AG20443 (cell line): Measurements from ENCODE around the gene PFDN6.
"Not testable (repeated sequence)": the region's sequence is repeated elsewhere in the genome, so short reads cannot be mapped to it uniquely, and the experiment has no call there.

ENCODE experiments used
- DNase-seq: peaks from one replicate; pipeline ENCODE4 v3.0.0; 2012; ENCODE audit warnings: low spot score, mixed read lengths

PFDN6 gene

DNA sequence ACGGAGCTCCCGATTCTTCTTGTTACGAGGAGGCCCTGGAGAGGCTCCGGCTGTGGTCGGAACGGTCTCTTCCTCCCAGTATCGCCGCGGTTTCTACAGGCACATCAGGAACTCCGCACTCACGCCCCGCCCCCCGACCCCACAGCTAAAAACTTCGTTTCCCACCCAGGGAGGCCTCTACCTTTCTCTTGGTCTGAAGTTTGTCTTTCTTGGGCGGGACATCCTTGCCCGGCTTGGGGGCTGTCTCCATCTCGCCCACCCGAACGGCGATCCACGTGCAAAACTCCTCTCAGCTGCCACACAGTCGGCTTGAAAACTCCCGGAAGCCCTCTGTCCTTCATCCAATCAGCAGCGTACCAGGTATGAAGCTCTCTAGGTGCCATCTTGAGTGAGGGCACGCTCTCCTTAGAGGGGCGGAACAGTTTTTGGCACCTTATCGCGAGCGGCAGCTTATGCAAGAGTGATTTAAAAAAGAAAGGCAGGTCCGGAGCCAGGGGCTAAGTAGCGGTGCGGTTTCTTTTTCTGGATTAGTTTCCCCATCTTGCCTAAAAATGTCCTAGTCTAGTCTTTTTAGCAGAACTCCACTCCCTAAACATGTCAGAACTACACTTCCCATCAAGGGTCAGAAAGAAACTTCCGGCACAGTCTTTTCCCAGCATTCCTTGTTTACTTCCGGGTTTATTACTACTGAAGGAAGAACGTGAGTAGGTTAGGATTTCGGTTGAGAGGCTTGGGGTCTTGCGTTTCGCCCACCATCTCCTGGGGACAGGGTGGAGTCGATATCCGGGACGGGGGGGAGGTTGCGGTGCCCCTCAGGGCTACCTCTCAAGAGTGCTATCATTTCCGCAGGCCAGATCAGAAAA is at the start of gene PFDN6, which contains the start of gene WDR46:
PFDN6 (plus strand) TSS at position 681 of the 863 bp plus-strand sequence. CDS start 256 bp downstream, outside the sequence.
WDR46 (minus strand) TSS at position 319 of the 863 bp plus-strand sequence; CDS start at position 250, 69 bp downstream.
- peak; percentile 93 for DNase-seq

DNA sequence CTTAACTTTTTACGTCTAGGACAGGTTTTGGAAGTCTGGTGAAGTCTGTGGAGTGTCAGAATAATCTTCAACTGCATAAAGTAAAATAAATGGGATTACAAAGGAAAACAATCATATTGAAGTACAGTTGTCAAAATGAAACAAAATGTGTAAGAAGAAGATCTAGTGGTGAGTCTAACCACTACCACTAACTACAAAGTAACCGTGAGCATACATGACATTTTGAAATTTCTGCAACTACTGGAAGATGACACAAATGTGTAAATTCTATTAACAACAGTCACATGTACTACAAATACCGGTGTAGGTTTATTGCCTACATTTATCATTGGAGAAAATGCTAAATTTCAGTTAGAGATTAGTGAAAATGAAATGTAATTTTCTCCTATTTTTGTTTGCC is 47.4 kb upstream of the PFDN6 start:
- no peak for DNase-seq

DNA sequence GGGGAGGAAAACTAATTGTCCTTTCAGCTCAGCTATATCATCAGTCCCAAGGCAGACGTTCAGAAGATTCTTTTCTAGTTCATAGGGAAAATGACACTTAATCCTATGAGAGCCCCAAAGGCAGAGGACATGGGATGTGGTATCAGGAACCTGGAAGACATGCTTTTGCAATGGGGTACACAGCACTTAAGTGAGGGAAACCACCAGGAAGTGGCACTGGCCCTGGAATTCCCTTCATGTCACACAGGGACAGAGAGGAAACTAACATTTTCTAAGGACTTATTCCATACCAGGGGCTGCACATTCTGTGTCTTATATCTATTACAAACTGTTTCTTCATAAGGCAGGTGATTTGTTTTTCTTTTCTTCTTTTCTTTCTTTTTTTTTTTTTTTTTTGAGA is 45.9 kb upstream of the PFDN6 start:
- no peak for DNase-seq

DNA sequence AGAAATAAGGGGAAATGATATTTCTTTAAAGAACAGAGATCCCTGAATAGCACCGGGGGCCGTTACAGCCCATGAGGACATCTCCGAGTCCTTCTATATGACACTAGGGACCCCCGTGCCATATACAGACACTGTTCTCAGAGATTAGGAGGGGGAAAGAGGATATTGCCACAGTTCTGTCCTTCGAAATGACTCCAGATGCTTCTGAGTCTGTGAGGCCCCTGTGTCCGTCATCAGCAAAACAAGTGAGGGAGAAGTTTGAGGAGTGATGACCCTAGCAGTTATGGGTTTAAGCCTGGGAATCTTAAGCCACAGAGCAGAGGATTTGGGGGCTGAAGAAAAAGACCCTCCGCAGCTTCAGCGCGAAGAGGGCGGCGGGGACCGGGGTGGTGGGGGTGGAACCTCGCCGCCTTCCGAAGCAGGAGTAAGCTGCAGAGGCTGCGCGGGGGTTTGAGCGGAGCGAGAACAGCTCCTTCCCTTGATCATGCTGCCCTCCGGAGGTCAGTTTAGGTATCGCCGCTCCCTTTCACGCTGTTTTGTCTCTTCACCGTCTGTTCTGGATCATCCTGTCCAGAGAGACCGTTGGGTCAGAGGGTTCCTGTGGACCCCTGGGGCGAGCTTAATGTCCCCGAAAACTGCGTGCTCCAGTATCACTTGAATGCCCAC is 41.3 kb upstream of the PFDN6 start:
- peak; percentile 83 for DNase-seq

DNA sequence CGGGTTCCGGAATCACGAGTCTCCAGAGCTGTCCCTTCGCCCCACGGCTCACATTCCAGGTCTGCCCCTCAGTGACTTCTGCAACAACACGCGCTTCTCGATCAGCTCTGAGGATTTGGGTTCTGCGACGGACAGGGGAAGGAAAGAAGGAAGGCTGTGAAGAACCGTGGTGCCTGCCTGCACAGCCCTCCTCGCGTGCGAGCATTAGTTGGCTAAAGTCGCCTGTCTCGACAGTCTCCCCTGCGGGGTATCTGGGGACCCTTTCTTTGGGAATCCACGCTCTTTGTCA is 40.8 kb upstream of the PFDN6 start:
- DNase-seq: no peak

DNA sequence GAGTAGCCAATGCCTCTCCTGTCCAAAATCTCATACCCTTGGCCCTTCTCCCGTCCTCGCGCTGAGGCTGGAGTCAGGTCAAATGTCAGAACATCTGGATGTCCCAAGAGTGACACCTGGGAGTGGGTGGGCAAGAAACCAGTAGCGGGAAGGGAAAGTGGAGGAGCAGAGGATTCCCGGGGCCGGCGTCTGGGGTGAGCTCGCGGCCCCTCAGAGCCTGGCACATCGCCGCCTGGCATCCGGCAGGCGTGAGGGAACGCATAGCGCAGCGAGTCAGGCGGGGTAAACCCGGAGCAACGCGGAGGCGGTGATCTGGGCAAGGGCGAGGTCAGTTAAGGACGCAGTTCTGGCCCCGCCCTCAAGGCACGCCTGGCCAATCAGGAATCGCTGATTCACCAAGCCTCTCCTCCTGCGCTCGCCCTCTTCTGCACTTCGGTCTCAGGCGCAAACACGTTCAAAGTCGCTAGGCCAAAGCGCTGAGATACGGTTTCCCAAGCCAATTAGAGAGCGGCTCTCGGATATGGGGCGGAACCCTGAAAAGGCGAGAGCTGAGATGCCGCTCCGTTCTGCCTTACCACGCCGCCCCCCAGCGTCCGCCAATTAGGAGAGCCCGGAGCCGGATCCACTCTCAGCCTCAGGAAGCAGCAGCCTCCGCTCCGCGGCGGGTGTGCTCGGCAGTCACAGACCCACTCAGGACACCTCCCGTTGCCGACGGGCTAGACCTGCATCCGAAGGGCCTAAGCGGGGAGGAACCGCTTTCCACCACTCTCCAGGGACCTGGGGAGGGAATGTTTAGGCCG is 40.3 kb upstream of the PFDN6 start:
- DNase-seq: peak; percentile 95

DNA sequence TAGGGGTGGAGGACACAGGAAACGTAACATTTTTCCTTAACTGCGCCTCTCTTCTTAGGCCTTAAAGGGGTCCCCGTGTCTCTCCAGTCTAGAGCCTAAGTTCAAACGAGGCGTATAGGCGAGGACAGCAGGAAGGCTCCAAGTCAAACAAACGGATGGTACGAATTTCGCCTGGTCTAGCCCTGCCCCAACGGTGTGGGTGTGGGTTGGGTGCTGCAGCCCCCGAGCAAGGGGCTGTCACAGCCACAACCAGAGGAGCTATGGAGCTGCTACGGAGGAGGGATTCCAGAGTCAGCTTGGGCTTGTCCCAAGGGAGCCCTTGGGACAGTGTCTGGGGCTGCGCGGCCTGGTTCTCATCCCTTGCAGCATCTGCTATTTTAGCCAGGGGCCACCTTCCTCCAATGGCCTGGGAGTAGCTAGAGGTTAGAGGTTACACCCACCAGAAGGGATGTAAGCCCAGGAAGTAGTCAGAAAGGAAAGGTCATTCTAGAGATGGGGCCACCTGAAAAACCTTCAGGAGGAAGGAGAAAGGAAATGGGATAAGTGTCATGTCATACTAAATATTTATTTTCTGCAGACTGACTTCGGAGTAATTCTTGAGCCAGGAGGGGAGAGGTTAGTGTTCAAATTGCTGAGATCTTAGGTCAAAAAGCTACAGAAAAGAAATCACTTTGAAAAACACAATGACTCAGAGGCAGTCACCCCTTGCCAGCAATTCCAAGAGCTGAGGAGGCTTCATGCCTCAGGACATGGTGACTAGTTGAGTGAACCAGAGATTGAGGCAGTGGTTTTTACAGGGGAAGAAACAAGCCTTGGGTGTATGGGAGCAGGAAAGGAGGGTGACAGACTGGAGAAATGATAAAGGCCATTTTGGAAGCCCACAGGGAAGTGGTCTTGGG is 39.4 kb upstream of the PFDN6 start:
- peak; percentile 69 for DNase-seq

DNA sequence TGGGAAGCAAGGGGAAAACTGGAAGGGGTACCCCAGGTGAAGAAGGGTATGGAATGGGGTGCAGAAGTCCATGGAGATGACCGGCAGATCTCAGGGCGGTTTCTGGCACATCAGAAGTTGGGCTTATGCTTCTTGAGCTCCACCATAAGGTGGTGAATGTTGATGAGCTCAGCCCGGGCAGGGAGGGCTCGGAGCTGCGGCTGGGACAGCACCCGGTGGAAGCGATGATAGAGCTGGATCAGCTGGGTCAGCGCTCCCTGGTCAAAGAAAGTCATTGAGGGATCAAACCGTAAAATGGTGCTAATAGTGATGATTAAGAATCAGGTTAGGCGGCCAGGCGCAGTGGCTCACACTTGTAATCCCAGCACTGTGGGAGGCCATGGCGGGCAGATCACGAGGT is 38.7 kb upstream of the PFDN6 start:
- no peak for DNase-seq

DNA sequence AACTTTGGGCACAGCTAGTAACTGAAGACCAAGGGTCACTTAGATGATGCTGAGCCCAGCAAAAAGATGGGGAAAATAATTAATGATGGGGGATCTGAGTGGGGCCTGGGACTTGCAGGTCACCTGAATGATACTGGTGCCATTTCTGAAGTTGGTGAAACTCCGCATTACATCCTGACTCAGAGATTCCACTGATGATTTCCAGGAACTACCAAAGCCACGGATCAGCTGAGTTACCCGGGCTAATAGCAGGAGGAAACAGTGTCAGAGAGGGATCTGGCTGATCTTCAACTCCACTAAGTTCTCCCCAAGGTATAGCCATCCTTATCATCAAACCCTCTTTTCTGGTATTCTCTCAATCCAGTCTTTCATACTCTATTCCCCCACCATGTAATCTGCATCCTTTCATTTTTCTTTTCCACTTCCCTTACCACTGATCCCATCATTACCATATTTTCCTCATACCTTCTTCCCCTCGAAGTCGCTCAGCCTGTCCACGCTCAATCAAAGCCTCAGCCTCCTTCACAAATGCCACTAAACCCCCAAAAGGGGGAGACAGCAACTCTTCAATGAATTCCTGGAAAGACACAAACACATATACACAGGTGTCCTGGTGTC is 37.9 kb upstream of the PFDN6 start:
- DNase-seq: no peak

DNA sequence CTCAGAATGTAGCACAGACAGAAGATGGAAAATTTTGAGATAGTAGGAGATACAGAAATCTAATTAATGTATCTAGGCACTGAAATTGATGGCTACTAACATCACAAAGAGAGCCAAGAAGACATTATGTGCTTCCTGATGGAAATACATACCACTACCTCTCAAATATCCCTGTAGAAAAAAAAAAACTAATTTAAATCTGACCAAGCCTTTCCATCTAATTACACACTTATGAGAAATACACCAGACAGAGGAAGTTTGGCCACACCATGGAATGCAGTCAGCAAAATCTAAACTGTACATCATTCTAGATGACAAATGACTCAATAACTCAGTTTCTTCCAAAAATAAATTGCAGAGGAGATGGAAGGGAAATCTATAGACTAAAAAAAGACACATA is 36.6 kb upstream of the PFDN6 start:
- DNase-seq: no peak

DNA sequence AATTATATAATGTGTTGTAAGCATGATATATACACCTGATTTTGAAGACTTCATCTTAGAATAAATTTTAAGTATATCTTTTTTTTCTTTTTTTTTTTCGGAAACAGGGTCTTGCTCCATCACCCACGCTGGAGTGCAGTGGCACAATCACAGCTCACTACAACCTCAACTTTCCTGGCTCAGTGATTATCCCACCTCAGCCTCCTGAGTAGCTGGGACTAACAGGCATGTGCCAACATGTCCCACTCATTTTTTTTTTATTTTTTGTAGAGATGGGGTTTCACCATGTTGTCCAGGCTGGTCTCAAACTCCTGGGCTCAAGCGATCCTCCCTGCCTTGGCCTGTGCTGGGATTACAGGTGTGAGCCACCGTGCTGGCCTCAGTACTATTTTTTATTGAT is 34.8 kb upstream of the PFDN6 start:
- DNase-seq: no peak

DNA sequence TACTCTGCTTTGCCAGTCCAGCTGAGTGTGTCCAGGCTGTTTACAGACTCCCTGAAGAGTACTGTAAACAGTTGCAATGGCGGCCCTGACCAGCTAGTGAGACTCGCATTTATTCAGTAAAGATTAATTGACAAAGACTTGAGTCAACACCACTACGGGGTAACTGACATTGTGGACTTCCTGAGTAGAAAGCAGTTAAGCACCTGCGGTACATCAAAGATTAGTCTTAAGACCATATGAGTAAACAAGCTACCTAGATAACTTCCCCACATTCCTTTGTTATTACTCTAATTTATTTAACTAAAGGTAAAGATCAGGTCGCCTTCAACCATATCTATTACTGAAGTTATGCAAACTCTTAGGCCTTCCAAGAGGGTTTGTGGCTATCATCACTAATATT is 30.4 kb upstream of the PFDN6 start:
- no peak for DNase-seq

DNA sequence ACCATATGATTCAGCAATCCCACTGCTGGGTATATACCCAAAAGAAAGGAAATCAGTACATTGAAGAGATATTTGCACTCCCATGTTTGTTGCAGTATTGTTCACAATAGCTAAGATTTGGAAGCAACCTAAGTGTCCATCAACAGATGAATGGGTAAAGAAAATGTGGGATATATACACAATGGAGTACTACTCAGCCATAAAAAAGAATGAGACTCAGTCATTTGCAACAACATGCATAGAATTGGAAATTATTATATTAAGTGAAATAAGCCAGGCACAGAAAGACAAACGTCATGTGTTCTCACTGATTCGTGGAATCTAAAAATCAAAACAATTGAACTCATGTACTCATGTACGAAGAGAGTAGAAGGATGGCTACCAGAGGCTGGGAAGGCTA is 26.9 kb upstream of the PFDN6 start:
- DNase-seq: not testable (repeated sequence)

DNA sequence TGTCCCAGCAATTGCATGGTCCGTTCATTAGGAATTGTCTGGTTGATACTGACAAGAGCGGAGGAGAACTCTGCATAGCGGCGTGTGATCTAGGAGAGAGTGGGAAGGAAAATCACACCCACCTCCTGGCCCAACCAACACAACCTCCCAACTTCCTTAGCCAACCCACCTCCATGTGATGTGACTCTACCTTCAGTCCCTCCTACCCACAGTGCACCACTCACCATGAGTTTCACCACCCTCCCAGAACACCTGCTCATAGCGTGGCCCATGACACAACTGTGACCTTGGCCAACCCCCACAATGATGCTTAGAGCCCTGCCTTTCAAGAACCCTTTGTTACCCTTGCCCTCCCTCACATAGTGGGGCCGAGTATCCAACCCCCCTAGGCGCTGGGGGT is 25.4 kb upstream of the PFDN6 start:
- no peak for DNase-seq

DNA sequence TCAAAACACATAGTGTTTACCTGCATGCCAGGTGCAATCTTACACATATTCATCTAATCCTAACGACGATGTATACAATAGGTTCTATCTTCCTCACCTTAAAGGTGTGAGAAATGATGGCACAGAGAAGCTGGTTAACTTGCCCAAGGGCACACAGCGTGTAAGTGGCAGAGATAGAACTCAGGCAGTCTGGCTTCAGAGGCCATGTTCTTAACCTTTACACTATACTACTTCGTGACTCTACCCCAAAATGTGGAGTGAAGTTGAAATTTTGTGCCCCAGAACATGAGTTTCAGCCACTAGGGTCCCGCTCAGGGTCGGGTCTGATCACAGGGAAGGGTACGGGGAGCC is 18.3 kb upstream of the PFDN6 start:
- DNase-seq: peak; percentile 14

DNA sequence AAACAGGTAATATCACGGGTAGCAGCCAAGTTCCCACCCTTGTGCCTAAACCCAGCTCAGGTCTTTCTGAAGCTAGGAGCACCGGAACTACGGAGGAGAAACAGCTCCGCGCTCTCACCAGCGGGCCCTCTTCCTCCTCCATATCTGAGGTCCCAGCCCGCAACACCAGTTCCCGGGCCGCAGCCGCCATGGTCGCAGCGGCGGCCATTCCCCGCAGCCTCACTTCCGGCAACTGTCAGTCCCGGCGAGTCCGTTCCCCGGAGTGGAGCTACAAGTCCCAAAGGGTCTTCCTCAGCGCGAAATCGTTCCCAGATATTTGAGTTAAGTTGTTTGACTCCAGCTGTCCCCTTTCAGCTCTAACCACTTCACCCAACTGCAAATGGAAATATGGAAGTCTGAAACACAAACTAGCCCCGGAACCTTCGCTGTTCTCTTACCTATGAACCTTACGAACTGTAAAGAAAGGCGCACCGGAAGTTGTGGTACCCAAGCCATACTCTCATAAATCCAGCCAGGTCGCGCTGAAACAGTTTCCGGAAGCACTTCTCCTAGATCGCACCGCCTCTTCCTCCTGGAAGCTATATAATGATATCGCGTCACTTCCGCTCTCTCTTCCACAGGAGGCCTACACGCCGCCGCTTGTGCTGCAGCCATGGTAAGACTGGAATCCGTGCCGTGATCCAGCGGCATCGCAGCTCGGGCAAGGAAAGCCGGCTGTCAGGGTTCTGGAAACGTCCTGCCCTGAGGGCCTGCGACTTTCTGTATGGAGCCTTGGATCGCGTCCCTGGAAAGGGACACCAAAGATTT is 17.7 kb upstream of the PFDN6 start, which contains the start of the genes RPS18 and VPS52:
RPS18 (plus strand) TSS at position 608 of the 807 bp plus-strand sequence; CDS start at position 653, 45 bp downstream.
VPS52 (minus strand) TSS at position 409 of the 807 bp plus-strand sequence; CDS start at position 208, 201 bp downstream.
- peak; percentile 94 for DNase-seq

DNA sequence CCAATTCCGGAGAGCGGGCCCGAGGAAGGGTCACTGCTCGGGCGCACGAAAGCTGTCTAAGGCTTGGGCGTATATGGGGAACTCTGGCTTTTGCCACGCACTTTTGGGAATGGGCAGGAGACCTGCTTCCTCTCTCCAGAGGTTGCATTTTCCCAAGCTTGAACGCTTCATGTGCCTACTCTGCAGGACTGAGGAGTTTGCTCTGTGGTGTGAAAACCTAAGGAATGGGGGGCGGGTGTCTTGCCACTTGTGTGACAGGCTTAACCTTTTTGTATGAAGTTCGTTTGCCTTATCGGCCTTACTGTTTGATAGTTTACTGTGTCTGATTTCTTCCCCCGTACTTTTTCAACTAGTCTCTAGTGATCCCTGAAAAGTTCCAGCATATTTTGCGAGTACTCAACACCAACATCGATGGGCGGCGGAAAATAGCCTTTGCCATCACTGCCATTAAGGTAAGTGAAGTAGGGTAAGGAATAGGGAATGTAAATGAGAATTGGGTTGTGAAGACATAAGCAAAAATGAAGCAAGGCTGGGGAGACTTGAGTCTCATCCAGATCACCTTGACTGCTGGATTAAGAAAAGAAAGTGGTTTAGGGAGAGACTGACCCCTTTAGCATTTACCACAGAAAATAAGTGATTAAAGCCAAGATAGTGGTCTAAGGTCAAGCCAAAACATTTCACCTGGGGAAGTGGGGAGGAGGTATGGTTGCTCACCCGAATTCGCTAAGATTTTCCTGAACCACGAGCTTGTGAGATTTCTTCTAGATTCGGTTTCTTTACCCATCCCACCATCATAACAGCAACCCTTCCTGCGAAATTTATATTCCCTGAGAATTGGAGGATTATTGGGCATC is 16.9 kb upstream of the PFDN6 start:
- no peak for DNase-seq

DNA sequence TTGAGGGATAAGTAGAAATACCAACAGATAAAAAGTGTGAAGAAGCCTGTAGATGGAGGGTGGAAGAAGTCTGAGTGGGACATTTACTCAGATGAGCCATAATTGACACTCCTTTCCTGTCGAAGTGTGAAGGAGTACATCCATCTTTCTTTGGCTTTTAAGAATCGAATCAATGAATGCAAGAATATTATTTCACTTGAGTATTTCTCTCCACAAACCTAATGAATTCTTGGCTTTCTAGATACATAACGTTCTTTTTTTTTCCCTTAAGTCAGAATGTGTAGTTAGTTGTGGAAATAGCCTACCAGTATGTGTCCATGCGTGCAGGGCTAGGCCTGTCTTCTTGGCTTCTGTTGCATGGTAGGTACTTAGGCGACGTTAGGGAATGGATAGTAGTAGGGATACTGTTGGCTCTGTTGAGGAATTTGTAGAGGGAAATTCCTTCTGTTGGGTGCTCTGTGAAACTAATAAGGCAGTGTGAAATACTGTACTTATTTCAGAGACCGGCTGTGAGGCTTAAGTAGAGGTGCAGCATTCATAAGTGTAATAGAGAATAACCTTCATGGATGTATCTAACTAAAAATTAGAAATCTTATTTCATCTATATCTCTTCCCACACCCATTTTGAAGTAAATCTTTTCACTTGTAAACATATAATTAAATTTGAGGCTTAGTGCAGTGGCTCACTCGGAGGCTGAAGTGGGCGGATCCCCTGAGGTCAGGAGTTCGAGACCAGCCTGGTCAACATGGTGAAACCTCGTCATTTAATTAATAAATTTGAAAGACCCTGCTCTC is 16.1 kb upstream of the PFDN6 start:
- DNase-seq: no peak
